GM19438 (cell line): ENCODE results near the gene SLC7A9.

ENCODE experiments used
- ATAC-seq: cut with Tn5 transposase; IDR thresholded peaks from one replicate; pipeline ENCODE4 v1.9.1; 2021; ENCODE audit warnings: low read depth; ENCODE audit not compliant: unreplicated experiment

The SLC7A9 gene

GRCh38 chr19:32829345-32829896 is 40.1 kb downstream of the SLC7A9 start:
- no peak for ATAC-seq

DNA sequence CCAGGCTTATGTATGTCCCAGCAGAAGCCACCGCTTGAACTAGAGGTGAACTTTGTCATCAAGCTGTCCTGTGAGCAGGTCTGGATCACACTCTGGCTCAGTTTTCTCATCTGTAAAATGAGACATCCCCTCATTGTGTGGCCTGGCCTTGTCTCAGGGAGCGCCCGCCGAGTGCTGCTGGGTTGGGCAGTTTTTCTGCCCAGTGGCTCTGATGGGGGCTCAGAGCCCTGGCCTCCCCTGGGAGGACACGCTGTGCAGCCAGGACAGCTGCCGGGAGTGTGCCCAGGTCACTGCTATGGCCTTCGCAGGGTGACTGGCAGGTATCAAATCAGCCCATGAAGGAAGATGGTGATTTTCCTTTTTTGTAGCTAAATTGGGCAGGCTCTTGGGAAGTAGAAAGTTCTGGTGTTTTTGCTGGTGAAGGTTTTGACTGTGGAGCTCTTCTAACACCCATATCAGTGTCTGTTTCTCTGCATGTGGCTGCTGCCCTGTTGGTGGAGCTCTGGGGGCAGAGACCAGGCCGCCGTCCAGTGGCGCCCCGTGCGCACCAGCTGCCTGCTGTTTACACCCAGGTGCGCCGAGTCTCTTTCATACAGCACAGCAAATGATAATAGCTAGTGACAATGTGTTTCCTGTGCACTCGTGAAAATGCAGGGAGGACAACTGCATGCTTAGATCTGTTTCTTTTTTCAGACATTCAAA is 40.8 kb downstream of the SLC7A9 start:
- no peak for ATAC-seq

DNA sequence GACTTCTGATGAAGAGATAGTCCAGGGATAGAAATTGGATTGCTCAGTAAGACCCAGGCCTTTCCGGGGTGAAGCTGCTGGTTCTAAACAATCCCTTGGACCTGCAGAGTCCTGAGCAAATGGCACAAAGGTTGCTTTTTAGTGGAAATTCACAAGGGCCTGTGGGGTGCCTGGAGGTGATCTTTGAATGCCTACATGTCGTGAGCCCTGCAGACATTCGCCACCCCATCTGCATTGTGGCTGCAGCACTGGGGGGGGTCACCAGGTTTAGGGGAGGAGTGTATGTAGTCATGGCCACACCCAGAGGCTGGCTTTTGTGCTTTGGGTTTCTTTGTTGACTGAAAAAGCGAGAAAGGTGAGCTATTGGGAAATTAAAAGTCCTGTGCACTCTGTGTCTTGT is 41.4 kb downstream of the SLC7A9 start:
- no peak for ATAC-seq

- no peak for ATAC-seq
Observed at GRCh38 chr19:32824916-32825608, 44.5 kb downstream of the SLC7A9 start.

DNA sequence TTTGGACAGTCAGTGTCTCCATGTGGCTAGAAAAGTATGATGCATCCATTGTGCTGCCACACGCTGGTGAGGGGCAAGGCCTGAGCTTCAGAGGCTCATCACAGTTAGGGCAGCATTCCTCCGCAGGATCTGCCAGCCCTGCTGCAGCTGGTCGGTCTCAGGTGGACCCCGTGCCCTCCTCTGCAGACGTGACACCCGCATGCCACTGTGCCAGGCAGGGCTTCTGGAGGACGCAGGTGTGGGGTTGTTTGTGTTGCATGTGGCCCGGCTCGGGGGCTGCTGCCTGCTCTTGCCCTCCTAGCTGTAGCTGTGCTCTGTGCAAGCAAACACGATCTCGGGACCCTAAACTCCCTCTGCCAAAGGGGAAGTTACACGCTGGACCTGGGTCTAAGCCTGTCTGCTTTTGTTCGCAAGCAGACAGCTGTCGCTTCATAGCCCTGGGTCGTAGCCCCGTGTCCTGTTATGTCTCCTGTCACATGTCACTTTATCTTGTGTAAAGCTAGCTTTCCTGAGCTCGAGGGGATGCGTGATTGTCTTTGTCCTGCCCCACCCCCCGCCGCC is 45.3 kb downstream of the SLC7A9 start:
- ATAC-seq: no peak

- no peak for ATAC-seq
Observed at GRCh38 chr19:32823747-32824102, 45.8 kb downstream of the SLC7A9 start.

DNA sequence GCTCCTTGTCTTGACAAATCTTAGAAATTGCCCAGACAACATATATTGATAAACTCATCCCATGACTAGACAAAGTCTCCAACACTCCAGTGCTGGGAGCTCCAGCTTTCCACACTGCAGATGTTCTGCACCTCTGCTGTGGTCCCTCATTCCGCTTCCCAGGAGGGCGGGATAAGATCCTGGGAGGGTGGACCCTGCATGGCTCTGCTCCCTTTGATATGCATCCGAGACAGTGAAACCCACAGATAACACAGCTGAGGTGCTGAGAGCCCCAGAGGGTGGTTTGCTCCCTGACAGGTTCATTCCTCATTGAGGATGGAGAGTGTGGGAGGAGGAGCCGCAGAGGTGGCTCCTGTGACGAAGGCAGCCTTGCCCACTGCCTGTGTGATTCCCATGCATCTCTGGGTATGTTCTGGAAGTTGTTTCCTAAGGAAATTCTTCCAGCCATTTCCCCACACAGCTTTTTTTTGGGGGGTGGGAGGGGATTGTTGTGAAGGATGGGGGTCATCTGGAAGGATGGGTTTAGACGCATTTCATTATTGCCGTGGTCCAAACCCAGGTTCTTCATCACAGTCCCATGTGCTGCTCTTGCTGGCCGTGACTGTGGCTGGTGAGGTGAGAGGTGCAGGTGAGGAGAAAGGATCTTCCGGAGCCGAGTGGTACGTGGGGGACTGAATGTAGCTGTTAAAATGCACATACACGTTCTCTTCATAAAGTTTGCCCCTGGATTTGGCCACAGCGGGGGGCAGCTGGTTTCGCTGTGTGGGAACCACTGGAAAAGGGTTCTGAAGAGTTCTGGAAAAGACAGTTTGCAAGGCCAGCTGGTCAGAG is 46.4 kb downstream of the SLC7A9 start:
- no peak for ATAC-seq

GRCh38 chr19:32819419-32820400 is 49.9 kb downstream of the SLC7A9 start:
- no peak for ATAC-seq

GRCh38 chr19:32818536-32818935 is 51.0 kb downstream of the SLC7A9 start:
- no peak for ATAC-seq

- ATAC-seq: no peak
Observed at GRCh38 chr19:32817569-32818476, 51.7 kb downstream of the SLC7A9 start.

DNA sequence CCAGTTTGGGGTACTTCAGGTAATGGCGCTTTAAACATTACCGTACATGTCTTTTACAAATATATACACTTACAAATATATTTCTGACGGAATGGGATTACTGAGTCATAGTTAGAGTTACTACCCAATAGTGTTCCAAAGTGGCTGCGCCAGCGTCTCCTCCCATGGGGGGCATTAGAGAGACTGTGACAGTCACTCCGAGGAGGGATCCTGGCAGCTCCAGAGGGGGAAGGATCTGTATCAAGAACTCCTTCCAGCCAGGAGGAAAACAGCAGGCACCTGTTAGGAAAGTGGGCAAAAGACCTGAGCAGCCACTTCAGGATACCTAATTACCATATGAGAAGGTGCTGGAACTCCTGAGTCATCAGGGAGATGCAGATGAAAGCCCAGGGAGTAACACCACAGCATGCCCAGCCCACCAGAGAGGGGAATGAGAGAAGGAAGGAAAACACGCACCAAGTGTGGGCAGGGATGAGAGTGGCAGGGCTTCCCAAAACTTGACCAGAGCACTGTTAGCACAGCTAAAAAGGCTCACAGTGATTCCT is 52.9 kb downstream of the SLC7A9 start:
- no peak for ATAC-seq

DNA sequence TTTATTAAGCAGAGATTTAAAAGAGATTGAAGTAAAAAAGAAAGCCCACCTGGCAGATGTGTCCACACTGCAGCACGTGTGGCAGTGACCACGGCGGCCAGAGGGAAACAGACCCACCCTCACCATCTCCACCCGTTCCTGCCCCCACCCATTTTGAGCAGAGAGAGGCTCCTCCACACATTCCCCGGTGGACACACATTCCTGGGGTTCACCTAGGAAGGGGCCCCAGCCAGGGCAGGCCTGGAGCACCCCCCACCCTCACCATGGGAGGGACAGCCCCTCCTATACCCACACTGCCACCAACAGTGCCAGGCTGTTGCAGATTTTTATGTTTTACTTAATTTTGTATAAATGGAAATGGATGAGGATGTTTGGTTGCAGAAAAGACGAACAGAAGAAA is 54.9 kb downstream of the SLC7A9 start:
- no peak for ATAC-seq

GRCh38 chr19:32813862-32814425 is 55.6 kb downstream of the SLC7A9 start:
- ATAC-seq: no peak

GRCh38 chr19:32812571-32812970 is 57.0 kb downstream of the SLC7A9 start:
- ATAC-seq: no peak

GRCh38 chr19:32812036-32812435 is 57.5 kb downstream of the SLC7A9 start:
- no peak for ATAC-seq

GRCh38 chr19:32811151-32811550 is 58.4 kb downstream of the SLC7A9 start:
- no peak for ATAC-seq

GRCh38 chr19:32810452-32810851 is 59.1 kb downstream of the SLC7A9 start:
- ATAC-seq: no peak

GRCh38 chr19:32809754-32810153 is 59.8 kb downstream of the SLC7A9 start:
- ATAC-seq: no peak
